IMR-90 (cell line): ENCODE data around the gene SMYD1. TPM values are rescaled to one million over a fixed set of nuclear protein-coding genes. Genes with fewer than 3 reads are reported as not detected.

ENCODE experiments used
- ATAC-seq: fragments of 200-7000 bp; cut with Tn5 transposase; 2 replicates; pipeline ENCODE4 v1.9.1; 2020; ENCODE audit warnings: low read depth, mild to moderate bottlenecking, moderate library complexity
- BruUV-seq: library from RNA; stranded (reverse); fragments of 400-500 nt; replicated peaks from 2 replicates; lab custom pipeline; 2021; lab: Mats Ljungman, UMichigan
- CTCF ChIA-PET: fragments of 300-600 bp; formaldehyde crosslinking; extraction: SDS; loops from one replicate; lab custom pipeline; 2021; ENCODE audit warnings: antibody characterized with exemption; lab: Yijun Ruan, JAX
- POLR2A ChIA-PET: fragments of 300-600 bp; sonication (Branson Sonifier 250); formaldehyde crosslinking; loops from one replicate; lab custom pipeline; 2022; ENCODE audit warnings: antibody characterized with exemption; ENCODE audit not compliant: unreplicated experiment; lab: Charles Lee
- DNase-seq: peaks from one replicate; pipeline ENCODE4 v3.0.0; 2013
- H2AFZ ChIP-seq: replicated peaks from 2 replicates; pipeline ENCODE3; 2013; ENCODE audit warnings: low read length, mild to moderate bottlenecking; ENCODE audit not compliant: poor library complexity
- H2AK5ac ChIP-seq: 2 replicates; pipeline ENCODE4 v1.6.1; 2013; ENCODE audit warnings: low read depth, low read length, inconsistent platforms
- H2AK9ac ChIP-seq: replicated peaks from 2 replicates; pipeline ENCODE3; 2013; ENCODE audit warnings: mild to moderate bottlenecking, low read depth, low read length, moderate library complexity; ENCODE audit not compliant: poor library complexity
- H2BK120ac ChIP-seq: 2 replicates; pipeline ENCODE4 v1.6.1; 2013; ENCODE audit warnings: low read depth, low read length, inconsistent platforms
- H2BK15ac ChIP-seq: 3 replicates; pipeline ENCODE4 v1.6.1; 2013; ENCODE audit warnings: low read depth, low read length, inconsistent platforms
- H2BK20ac ChIP-seq: 2 replicates; pipeline ENCODE4 v1.6.1; 2013; ENCODE audit warnings: low read depth, mild to moderate bottlenecking, inconsistent platforms, low read length, moderate library complexity
- H2BK5ac ChIP-seq: 2 replicates; pipeline ENCODE4 v1.6.1; 2013; ENCODE audit warnings: mild to moderate bottlenecking, low read depth, low read length, inconsistent platforms; ENCODE audit not compliant: poor library complexity, severe bottlenecking
- H3K14ac ChIP-seq: replicated peaks from 2 replicates; pipeline ENCODE4 v1.6.1; 2013; ENCODE audit warnings: low read depth, low read length, inconsistent platforms
- H3K18ac ChIP-seq: 2 replicates; pipeline ENCODE4 v1.6.1; 2013; ENCODE audit warnings: low read depth, low read length, control low read depth
- H3K23ac ChIP-seq: 2 replicates; pipeline ENCODE4 v1.6.1; 2013; ENCODE audit warnings: low read depth, low read length, inconsistent platforms
- H3K27ac ChIP-seq: 2 replicates; pipeline ENCODE4 v1.5.1; 2013; ENCODE audit warnings: mild to moderate bottlenecking, control low read depth, low read length; ENCODE audit not compliant: insufficient read depth
- H3K27me3 ChIP-seq: 2 replicates; pipeline ENCODE4 v1.6.1; 2013; ENCODE audit warnings: low read length; ENCODE audit not compliant: control insufficient read depth, insufficient read depth
- H3K36me3 ChIP-seq: 2 replicates; pipeline ENCODE4 v1.6.1; 2013; ENCODE audit warnings: low read length, mixed read lengths; ENCODE audit not compliant: control insufficient read depth, insufficient read depth
- H3K4ac ChIP-seq: 2 replicates; pipeline ENCODE4 v1.6.1; 2013; ENCODE audit warnings: low read depth, low read length, inconsistent platforms
- H3K4me1 ChIP-seq: 2 replicates; pipeline ENCODE4 v1.6.1; 2013; ENCODE audit warnings: low read length, mixed read lengths; ENCODE audit not compliant: control insufficient read depth, insufficient read depth
- H3K4me2 ChIP-seq: 2 replicates; pipeline ENCODE4 v1.6.1; 2013; ENCODE audit warnings: low read depth, mild to moderate bottlenecking, control low read depth, low read length, moderate library complexity
- H3K4me3 ChIP-seq: 2 replicates; pipeline ENCODE4 v1.5.1; 2013; ENCODE audit warnings: low read depth, mild to moderate bottlenecking, control low read depth, low read length, moderate library complexity; ENCODE audit not compliant: insufficient read depth
- H3K56ac ChIP-seq: 2 replicates; pipeline ENCODE4 v1.6.1; 2013; ENCODE audit warnings: low read length, inconsistent platforms; ENCODE audit not compliant: insufficient read depth; ENCODE audit errors: extremely low read depth
- H3K79me1 ChIP-seq, 2 experiments: 2 replicates each; pipeline ENCODE4 v1.6.1; 2013; ENCODE audit warnings: low read length in 2 of 2, inconsistent platforms in 1 of 2, low read depth in 1 of 2
- H3K9ac ChIP-seq: 2 replicates; pipeline ENCODE4 v1.6.1; 2013; ENCODE audit warnings: low read depth, low read length, control low read depth
- H3K9me1 ChIP-seq: 2 replicates; pipeline ENCODE4 v1.6.1; 2013; ENCODE audit warnings: low read length, inconsistent platforms; ENCODE audit not compliant: insufficient read depth
- H3K9me3 ChIP-seq: 2 replicates; pipeline ENCODE4 v1.6.1; 2013; ENCODE audit warnings: low read length; ENCODE audit not compliant: control insufficient read depth, insufficient read depth
- H4K20me1 ChIP-seq: 2 replicates; pipeline ENCODE4 v1.6.1; 2013; ENCODE audit warnings: low read length, inconsistent platforms; ENCODE audit not compliant: insufficient read depth
- H4K5ac ChIP-seq: 2 replicates; pipeline ENCODE4 v1.6.1; 2013; ENCODE audit warnings: mild to moderate bottlenecking, low read depth, low read length, control low read depth
- H4K8ac ChIP-seq, 2 experiments: 2 replicates each; pipeline ENCODE4 v1.6.1; 2013; ENCODE audit warnings: low read depth in 2 of 2, low read length in 2 of 2, control low read depth in 1 of 2, inconsistent platforms in 1 of 2
- H4K91ac ChIP-seq: 2 replicates; pipeline ENCODE4 v1.6.1; 2013; ENCODE audit warnings: low read depth, low read length, inconsistent platforms; ENCODE audit not compliant: insufficient read depth
- CTCF ChIP-seq: conservative IDR thresholded peaks from 2 replicates; pipeline ENCODE4 v1.5.1; 2012; ENCODE audit warnings: mild to moderate bottlenecking, low read depth, low read length, improper control_type of control experiment
- ELK1 ChIP-seq: fragments of 150-350 bp; IDR thresholded peaks from 2 replicates; pipeline ENCODE4 v1.6.1; 2016; ENCODE audit warnings: low read depth, mild to moderate bottlenecking, low read length, moderate library complexity, borderline replicate concordance
- MAZ ChIP-seq: IDR thresholded peaks from 2 replicates; pipeline ENCODE4 v1.6.1; 2012; ENCODE audit warnings: low read depth, mild to moderate bottlenecking, low read length, improper control_type of control experiment, moderate library complexity, borderline replicate concordance
- RAD21 ChIP-seq: IDR thresholded peaks from 2 replicates; pipeline ENCODE4 v1.6.1; 2012; ENCODE audit warnings: low read length, improper control_type of control experiment
- WGBS, 2 experiments: methylation state at CpG; one replicate each; pipeline versions ENCODE4 v1.1.5 to v1.1.7; 2013; ENCODE audit warnings: missing lambda C conversion rate in 2 of 2; ENCODE audit not compliant: insufficient read length in 1 of 2; ENCODE audit errors: extremely low coverage in 2 of 2; 5-methylcytosine and 5-hydroxymethylcytosine counted together
- dilution Hi-C: fragments of 300-500 bp; cut with HindIII; formaldehyde crosslinking; loops from one replicate; pipeline ENCODE4 v1.14.3; 2018; ENCODE audit warnings: low sequenced_read_pairs; ENCODE audit not compliant: unreplicated experiment
- in situ Hi-C: fragments of 300-500 bp; cut with MboI; formaldehyde crosslinking; loops from 3 replicates; pipeline ENCODE4 v1.14.3; 2019; ENCODE audit warnings: low sequenced_read_pairs, inconsistent platforms, mixed read lengths
- intact Hi-C: fragments of 100-400 bp; cut with micrococcal nuclease; formaldehyde crosslinking; loops from 2 replicates; pipeline ENCODE4 v1.10.0; 2022
- polyA plus RNA-seq, 3 experiments: library from polyadenylated mRNA; depleted of rRNA; stranded (reverse); fragments of >200 nt; gene quantifications; 2 replicates each; pipeline ENCODE4 v1.2.3, GENCODE V29; 2012; ENCODE audit warnings: low replicate concordance in 1 of 3
- total RNA-seq: library from RNA; depleted of rRNA; stranded (reverse); fragments of >200 nt; gene quantifications from 2 replicates; pipeline ENCODE4 v1.2.3, GENCODE V29; 2012

SMYD1 gene
- total and polyA plus RNA-seq, 2 of the 4 experiments (the other 2 are of a cell fraction): not detected

- no peak overlapping the region for H2BK20ac ChIP-seq
- no peaks in the 10 kb centered on the region for H3K9me3 ChIP-seq
- no peak overlapping the region for H2BK5ac ChIP-seq
- no peak for ATAC-seq
- DNase-seq: no peak
- in situ Hi-C loops (no loop called here), dilution Hi-C loops (no loop called here), intact Hi-C loops (no loop called here)
- H3K56ac ChIP-seq: no peak overlapping the region
- 38% methylated on average over 1 of the region's 9 CpGs; no CpG with 5 or more reads in 1 of the 2 experiments for WGBS, 2 experiments
- no peak overlapping the region for H3K4me2 ChIP-seq
- CTCF ChIA-PET: no interaction called here
- H4K20me1 ChIP-seq: no peaks in the 10 kb centered on the region
- H2AK9ac ChIP-seq: no peak overlapping the region
- no peak overlapping the region for H2BK120ac ChIP-seq
- BruUV-seq: no TSS peak
- H3K9ac ChIP-seq: no peak overlapping the region
- H3K36me3 ChIP-seq: no peaks in the 10 kb centered on the region
- H3K4me3 ChIP-seq: no peak overlapping the region
- POLR2A ChIA-PET: no interaction called here
- no peak overlapping the region for H3K14ac ChIP-seq
- no peak overlapping the region for H2AFZ ChIP-seq
- H3K9me1 ChIP-seq: no peaks in the 10 kb centered on the region
- H4K8ac ChIP-seq: no peak overlapping the region
- no peak overlapping the region for H4K5ac ChIP-seq
- H3K4me1 ChIP-seq: no peaks in the 10 kb centered on the region
- H4K91ac ChIP-seq: no peak overlapping the region
- H2BK15ac ChIP-seq: no peak overlapping the region
- no peaks in the 10 kb centered on the region for H3K79me1 ChIP-seq
- TF ChIP-seq RAD21: no peak
- no peak for TF ChIP-seq ELK1
- TF ChIP-seq MAZ: no peak
- TF ChIP-seq CTCF: no peak
- H3K27me3 ChIP-seq: no peaks in the 10 kb centered on the region; the same call in none of the 2 replicates
- no peak overlapping the region for H3K18ac ChIP-seq
- H3K27ac ChIP-seq: no peak overlapping the region
- no peak overlapping the region for H2AK5ac ChIP-seq
- H3K4ac ChIP-seq: no peak overlapping the region
- H3K23ac ChIP-seq: no peak overlapping the region
Measured at GRCh38 chr2:88131201-88131998, 63.8 kb downstream of the SMYD1 start.
